ENCODE measurements around the gene RASL10A.

DNA sequence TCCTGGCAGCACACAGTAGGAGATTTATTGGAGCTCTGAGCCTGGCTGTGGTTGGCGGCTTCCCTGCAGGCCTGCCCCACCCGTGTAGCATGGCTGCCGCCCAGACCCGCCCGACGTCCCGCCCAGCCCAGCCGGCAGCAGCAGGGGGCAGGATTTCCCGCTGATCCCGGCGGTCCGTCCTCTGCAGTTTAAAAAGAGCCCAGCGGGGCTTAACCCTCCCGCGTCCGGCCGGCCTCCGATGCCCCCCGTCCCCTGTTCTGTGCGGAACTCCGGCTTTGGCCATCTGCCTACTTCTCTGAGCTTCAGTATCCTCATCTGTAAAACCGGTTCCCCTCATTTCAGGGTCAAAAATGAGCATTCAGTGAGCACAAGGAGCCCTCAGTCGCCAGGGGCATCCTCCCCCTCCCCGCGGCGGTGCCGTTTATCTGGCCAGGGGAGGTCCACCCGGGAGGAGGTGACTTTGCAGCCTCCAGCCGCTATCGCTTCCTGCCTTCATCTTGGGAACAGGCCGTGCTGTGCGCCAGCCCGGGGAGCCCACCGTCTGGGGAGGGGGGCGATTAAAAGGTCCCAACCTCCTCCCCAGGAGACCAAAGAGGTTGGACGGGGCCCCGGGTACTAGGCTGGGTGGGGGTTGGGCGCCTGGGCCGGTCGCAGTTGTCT lies 9.2 kb downstream of the RASL10A start, which contains the start of gene GAS2L1:
- TF ChIP-seq, protein P1, sequence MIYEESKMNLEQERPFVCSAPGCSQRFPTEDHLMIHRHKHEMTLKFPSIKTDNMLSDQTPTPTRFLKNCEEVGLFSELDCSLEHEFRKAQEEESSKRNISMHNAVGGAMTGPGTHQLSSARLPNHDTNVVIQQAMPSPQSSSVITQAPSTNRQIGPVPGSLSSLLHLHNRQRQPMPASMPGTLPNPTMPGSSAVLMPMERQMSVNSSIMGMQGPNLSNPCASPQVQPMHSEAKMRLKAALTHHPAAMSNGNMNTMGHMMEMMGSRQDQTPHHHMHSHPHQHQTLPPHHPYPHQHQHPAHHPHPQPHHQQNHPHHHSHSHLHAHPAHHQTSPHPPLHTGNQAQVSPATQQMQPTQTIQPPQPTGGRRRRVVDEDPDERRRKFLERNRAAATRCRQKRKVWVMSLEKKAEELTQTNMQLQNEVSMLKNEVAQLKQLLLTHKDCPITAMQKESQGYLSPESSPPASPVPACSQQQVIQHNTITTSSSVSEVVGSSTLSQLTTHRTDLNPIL (CRISPR knock-in tag; IDR thresholded peaks at IDR 0.05; ENCODE audit: low read depth), result no peak
- no peak for TF ChIP-seq POU6F1 (CRISPR knock-in tag; IDR thresholded peaks at IDR 0.05; ENCODE audit: borderline replicate concordance, low read depth)
